Esophagus squamous epithelium (tissue), 4 donors: ENCODE data around the gene ZWINT.

ENCODE experiments used
- POLR2A ChIP-seq, 4 donors: fragments of 450-650 bp; IDR thresholded peaks; one replicate each; pipeline ENCODE4 v1.6.1; 2017; ENCODE audit warnings: antibody characterized with exemption in 4 of 4, mild to moderate bottlenecking in 4 of 4, moderate library complexity in 3 of 4
- TF ChIP-seq, protein P1 (sequence below), 6 experiments: fragments of 450-650 bp in 4 of 6; fragments of 200-600 bp in 2 of 6; sonication (generic) in 2 of 6; IDR thresholded peaks; one replicate each; pipeline ENCODE4 v1.5.1; 2016 to 2019; ENCODE audit warnings: antibody characterized with exemption in 6 of 6, mild to moderate bottlenecking in 4 of 6, moderate library complexity in 4 of 6

DNA sequence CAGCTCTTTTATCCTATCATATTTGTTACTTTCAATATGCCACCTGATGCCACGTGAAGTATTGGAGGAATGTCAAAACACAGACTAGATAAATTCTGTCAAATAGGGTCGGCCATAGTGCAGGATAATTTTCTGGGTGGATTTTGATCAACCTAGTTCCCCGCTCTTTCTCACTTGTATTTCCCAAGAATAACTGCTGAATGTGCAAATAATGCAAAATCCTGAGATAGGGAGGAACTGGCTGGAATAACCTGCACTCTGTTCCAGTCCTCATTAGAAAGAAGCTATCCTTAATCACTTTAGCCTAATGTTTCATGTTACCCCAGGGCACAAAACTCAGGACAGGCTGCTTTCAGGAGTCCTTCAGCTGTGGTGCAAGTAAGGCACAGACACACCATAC lies 33.9 kb downstream of the ZWINT start:
- TF ChIP-seq, protein P1, sequence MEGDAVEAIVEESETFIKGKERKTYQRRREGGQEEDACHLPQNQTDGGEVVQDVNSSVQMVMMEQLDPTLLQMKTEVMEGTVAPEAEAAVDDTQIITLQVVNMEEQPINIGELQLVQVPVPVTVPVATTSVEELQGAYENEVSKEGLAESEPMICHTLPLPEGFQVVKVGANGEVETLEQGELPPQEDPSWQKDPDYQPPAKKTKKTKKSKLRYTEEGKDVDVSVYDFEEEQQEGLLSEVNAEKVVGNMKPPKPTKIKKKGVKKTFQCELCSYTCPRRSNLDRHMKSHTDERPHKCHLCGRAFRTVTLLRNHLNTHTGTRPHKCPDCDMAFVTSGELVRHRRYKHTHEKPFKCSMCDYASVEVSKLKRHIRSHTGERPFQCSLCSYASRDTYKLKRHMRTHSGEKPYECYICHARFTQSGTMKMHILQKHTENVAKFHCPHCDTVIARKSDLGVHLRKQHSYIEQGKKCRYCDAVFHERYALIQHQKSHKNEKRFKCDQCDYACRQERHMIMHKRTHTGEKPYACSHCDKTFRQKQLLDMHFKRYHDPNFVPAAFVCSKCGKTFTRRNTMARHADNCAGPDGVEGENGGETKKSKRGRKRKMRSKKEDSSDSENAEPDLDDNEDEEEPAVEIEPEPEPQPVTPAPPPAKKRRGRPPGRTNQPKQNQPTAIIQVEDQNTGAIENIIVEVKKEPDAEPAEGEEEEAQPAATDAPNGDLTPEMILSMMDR (IDR thresholded peaks at IDR 0.05), result no peak
- TF ChIP-seq POLR2A (IDR thresholded peaks at IDR 0.05), result no peak
